MG63 (cell line): ENCODE measurements around the gene NTNG1. TPM values are rescaled to one million over a fixed set of nuclear protein-coding genes. Genes with fewer than 3 reads are reported as not detected.

Experiments
- DNase-seq: peaks from one replicate; pipeline ENCODE4 v3.0.0-alpha.2; 2020
- H3K27me3 ChIP-seq: fragments of 250-450 bp; sonication (Bioruptor Pico); 2 replicates; pipeline ENCODE4 v1.5.1; 2020; ENCODE audit warnings: mild to moderate bottlenecking, moderate library complexity
- H3K36me3 ChIP-seq: fragments of 250-450 bp; sonication (Bioruptor Pico); 2 replicates; pipeline ENCODE4 v1.5.1; 2020; ENCODE audit warnings: mild to moderate bottlenecking, moderate library complexity
- H3K4me3 ChIP-seq: fragments of 250-450 bp; sonication (Bioruptor Pico); 2 replicates; pipeline ENCODE4 v1.5.1; 2020; ENCODE audit warnings: mild to moderate bottlenecking, moderate library complexity
- H3K9me3 ChIP-seq: fragments of 250-450 bp; sonication (Bioruptor Pico); 2 replicates; pipeline ENCODE4 v1.5.1; 2020; ENCODE audit warnings: mild to moderate bottlenecking, moderate library complexity
- total RNA-seq: library from RNA; depleted of rRNA; stranded (reverse); fragments of >200 nt; shearing (Covaris generic); gene quantifications from 2 replicates; pipeline ENCODE4 v1.2.3, GENCODE V29; 2014; ENCODE audit warnings: low replicate concordance

Gene NTNG1
- total RNA-seq, 1 experiment from 2014 or later, result 0.13 TPM

GRCh38 chr1:107499139-107499744 lies 358.4 kb downstream of the NTNG1 start:
- H3K4me3 ChIP-seq, result no peak overlapping the region
- H3K9me3 ChIP-seq, result no peaks in the 10 kb centered on the region
- no peak for DNase-seq
- H3K27me3 ChIP-seq, result no peaks in the 10 kb centered on the region
- no peaks in the 10 kb centered on the region for H3K36me3 ChIP-seq

- no peak for DNase-seq
- H3K36me3 ChIP-seq, result no peaks in the 10 kb centered on the region
- no peaks in the 10 kb centered on the region for H3K27me3 ChIP-seq
- H3K9me3 ChIP-seq, result no peaks in the 10 kb centered on the region
- H3K4me3 ChIP-seq, result no peak overlapping the region
Measured at GRCh38 chr1:107501081-107501605, 360.3 kb downstream of the NTNG1 start.

GRCh38 chr1:107510347-107510746 lies 369.5 kb downstream of the NTNG1 start:
- no peak for DNase-seq
- Histone ChIP-seq H3K36me3 (no peaks in the 10 kb centered on the region), H3K9me3 (no peaks in the 10 kb centered on the region), H3K4me3 (no peak overlapping the region), H3K27me3 (no peaks in the 10 kb centered on the region)

DNA sequence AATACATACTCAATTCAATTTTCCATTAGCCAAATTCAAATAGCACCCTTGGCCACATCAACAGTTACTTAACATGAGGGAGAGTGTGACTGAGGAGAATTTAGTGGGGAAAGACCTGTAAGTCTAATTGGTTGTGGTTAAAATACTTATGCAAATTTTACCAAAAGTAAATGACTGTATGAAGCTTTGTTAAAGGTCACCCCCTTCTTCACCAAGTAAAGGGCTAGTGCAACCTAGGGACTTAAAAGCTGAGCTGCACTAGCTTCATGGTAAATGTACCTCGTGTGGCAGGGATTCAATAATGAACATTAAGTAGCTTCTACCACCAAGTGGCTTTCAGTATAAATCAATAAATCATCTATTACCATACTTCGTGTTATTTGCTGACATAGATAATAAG lies 372.0 kb downstream of the NTNG1 start:
- DNase-seq, result no peak

DNA sequence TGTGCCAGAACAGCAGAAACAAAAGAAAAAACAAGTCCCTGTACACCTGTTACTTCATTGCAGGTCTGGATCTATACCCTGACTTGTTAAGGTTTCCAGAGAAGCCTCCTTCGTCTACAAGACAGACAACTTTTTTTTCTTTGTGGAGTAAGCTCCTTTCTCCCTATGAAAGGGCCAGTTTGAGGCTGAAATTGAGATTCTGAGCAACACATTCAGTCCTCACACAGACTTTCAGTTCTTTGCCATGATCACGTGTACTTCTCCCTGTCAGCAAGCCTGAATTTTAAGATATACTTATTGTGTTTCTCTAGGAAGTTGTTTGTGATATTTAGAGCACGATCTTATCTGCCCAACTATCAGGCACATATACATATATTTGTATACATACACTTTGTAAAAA lies 374.0 kb downstream of the NTNG1 start:
- Histone ChIP-seq H3K4me3 (no peak overlapping the region), H3K9me3 (0 out of 2 replicates have a peak, but pooled peaks cover 2% of the 10 kb centered on the region), H3K27me3 (peaks cover 3% of the 10 kb centered on the region; the same call in 1 of the 2 replicates), H3K36me3 (no peaks in the 10 kb centered on the region)
- DNase-seq, result no peak

More for the DNA sequence above, 372.0 kb downstream of the NTNG1 start:
- Histone ChIP-seq H3K27me3 (no peaks in the 10 kb centered on the region), H3K9me3 (no peaks in the 10 kb centered on the region), H3K4me3 (no peak overlapping the region), H3K36me3 (no peaks in the 10 kb centered on the region)

DNA sequence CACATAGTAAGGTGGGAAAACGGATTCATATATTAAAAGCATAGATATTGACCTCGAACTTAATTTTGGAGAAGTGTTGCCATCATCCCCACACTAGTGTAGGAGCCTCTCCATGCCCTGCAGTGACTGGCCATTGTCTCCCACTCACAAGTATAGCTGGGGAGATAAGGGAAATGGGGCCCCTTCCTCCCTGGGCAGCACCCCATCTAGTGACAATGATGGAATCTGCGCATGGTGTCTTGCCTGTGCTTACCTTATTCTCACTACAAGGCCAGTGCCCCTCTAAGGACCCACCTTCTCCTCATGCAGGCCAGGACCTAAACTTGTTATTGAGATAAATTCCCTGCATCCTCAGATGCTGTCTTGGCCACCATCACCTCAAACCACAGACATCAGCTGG lies 374.9 kb downstream of the NTNG1 start:
- H3K9me3 ChIP-seq, result 0 out of 2 replicates have a peak, but pooled peaks cover 3% of the 10 kb centered on the region
- peaks cover 3% of the 10 kb centered on the region; the same call in 1 of the 2 replicates for H3K27me3 ChIP-seq
- no peaks in the 10 kb centered on the region for H3K36me3 ChIP-seq
- DNase-seq, result no peak
- H3K4me3 ChIP-seq, result no peak overlapping the region

DNA sequence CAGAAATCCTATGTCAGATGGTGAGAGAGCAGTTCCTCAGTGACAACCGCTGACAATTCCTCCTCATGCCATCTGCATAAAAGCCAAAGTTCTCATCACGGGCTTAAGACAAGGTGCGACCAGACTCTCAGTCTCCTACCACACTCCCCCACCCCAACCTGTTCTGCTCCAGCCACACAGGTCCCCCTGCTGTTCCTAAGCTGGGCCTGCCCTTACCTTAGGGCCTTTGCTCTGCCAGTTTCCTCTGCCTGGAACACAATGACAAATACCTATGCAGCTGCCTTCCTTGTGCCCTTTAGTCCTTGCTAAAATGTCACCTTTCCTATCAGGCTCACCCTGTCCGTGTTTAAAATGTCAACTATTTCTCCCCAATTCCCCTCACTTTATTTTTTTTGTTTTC lies 382.2 kb downstream of the NTNG1 start:
- Histone ChIP-seq H3K27me3 (peaks cover 3% of the 10 kb centered on the region; the same call in 1 of the 2 replicates), H3K9me3 (0 out of 2 replicates have a peak, but pooled peaks cover 3% of the 10 kb centered on the region), H3K36me3 (no peaks in the 10 kb centered on the region), H3K4me3 (no peak overlapping the region)
- no peak for DNase-seq

- H3K4me3 ChIP-seq, result no peak overlapping the region
- no peak for DNase-seq
- H3K27me3 ChIP-seq, result peaks cover 3% of the 10 kb centered on the region; the same call in 1 of the 2 replicates
- no peaks in the 10 kb centered on the region for H3K36me3 ChIP-seq
- H3K9me3 ChIP-seq, result 0 out of 2 replicates have a peak, but pooled peaks cover 3% of the 10 kb centered on the region
Measured at GRCh38 chr1:107523736-107524135, 382.9 kb downstream of the NTNG1 start.

GRCh38 chr1:107524301-107524700 lies 383.5 kb downstream of the NTNG1 start:
- no peaks in the 10 kb centered on the region for H3K36me3 ChIP-seq
- H3K4me3 ChIP-seq, result no peak overlapping the region
- DNase-seq, result no peak
- H3K27me3 ChIP-seq, result peaks cover 4% of the 10 kb centered on the region; the same call in 1 of the 2 replicates
- 0 out of 2 replicates have a peak, but pooled peaks cover 3% of the 10 kb centered on the region for H3K9me3 ChIP-seq

- no peak overlapping the region for H3K4me3 ChIP-seq
- no peaks in the 10 kb centered on the region for H3K9me3 ChIP-seq
- H3K27me3 ChIP-seq, result peaks cover 2% of the 10 kb centered on the region; the same call in 1 of the 2 replicates
- H3K36me3 ChIP-seq, result no peaks in the 10 kb centered on the region
- no peak for DNase-seq
Measured at GRCh38 chr1:107525145-107525544, 384.3 kb downstream of the NTNG1 start.

DNA sequence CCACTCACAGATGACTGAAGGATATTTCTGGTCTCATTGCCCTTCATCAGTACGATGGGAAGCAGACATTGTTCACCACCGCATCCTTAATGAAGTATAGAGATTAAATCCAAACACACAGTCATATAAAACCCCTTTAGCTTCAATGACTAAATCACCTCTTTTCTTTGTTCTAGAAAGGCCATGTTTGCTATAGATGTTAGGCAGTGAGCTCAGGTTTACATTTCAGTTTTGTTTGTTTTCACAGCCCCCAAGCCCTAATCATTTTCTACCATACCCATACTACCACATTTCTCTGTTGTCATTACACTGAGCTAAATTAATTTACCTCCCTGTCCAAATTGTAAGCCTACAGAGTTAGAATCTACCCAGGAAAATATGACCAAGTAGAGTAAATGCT lies 385.1 kb downstream of the NTNG1 start:
- Histone ChIP-seq H3K27me3 (peaks cover 2% of the 10 kb centered on the region; the same call in 1 of the 2 replicates), H3K9me3 (no peaks in the 10 kb centered on the region), H3K36me3 (no peaks in the 10 kb centered on the region), H3K4me3 (no peak overlapping the region)
- no peak for DNase-seq

GRCh38 chr1:107526524-107527198 lies 385.8 kb downstream of the NTNG1 start:
- Histone ChIP-seq H3K4me3 (no peak overlapping the region), H3K9me3 (no peaks in the 10 kb centered on the region), H3K36me3 (no peaks in the 10 kb centered on the region), H3K27me3 (peaks cover 2% of the 10 kb centered on the region; the same call in 1 of the 2 replicates)
- DNase-seq, result no peak

GRCh38 chr1:107529511-107530149 lies 388.8 kb downstream of the NTNG1 start:
- no peaks in the 10 kb centered on the region for H3K9me3 ChIP-seq
- H3K27me3 ChIP-seq, result peaks cover 2% of the 10 kb centered on the region; the same call in 1 of the 2 replicates
- no peak overlapping the region for H3K4me3 ChIP-seq
- peak; percentile 36 for DNase-seq
- H3K36me3 ChIP-seq, result no peaks in the 10 kb centered on the region

- H3K4me3 ChIP-seq, result no peak overlapping the region
- H3K27me3 ChIP-seq, result peaks cover 2% of the 10 kb centered on the region; the same call in 1 of the 2 replicates
- no peaks in the 10 kb centered on the region for H3K36me3 ChIP-seq
- H3K9me3 ChIP-seq, result no peaks in the 10 kb centered on the region
- peak; percentile 34 for DNase-seq
Measured at GRCh38 chr1:107530543-107530942, 389.7 kb downstream of the NTNG1 start.

- DNase-seq, result no peak
- no peaks in the 10 kb centered on the region for H3K9me3 ChIP-seq
- no peaks in the 10 kb centered on the region for H3K36me3 ChIP-seq
- H3K27me3 ChIP-seq, result peaks cover 2% of the 10 kb centered on the region; the same call in 1 of the 2 replicates
- H3K4me3 ChIP-seq, result no peak overlapping the region
Measured at GRCh38 chr1:107531065-107531908, 390.4 kb downstream of the NTNG1 start.

DNA sequence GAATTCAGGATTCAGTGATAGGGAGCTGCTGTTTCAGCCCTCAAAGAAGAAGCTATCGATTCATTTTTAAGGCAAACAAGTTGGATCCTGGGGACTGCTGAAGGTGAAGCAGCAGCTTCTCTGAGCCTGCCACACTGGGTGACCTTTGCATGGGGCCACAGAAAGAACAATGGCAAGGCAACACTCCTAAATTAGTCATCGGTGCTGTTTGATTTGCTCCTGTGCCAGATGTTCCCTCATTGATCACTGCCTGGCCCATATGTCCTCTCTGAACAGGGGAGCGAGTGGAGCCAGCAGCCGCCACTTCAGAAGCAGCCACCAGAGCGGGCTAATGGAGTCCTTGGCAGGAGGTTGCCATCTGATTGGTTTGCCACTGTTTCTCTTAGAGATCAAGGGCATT lies 391.5 kb downstream of the NTNG1 start:
- Histone ChIP-seq H3K27me3 (peaks cover 2% of the 10 kb centered on the region; the same call in 1 of the 2 replicates), H3K36me3 (no peaks in the 10 kb centered on the region), H3K4me3 (no peak overlapping the region), H3K9me3 (no peaks in the 10 kb centered on the region)
- DNase-seq, result peak; percentile 59
